Measurements from ENCODE around the gene ADAMTSL1.

ADAMTSL1 gene

GRCh38 chr9:18893491-18893890, 419.5 kb downstream of the ADAMTSL1 start:
- no peaks in the 10 kb centered on the region for H3K27me3 ChIP-seq (ENCODE audit: insufficient read depth, low read length, poor library complexity)
- TF ChIP-seq CTCF (IDR thresholded peaks at IDR 0.05; ENCODE audit: borderline replicate concordance, extremely low read depth, low read length, poor library complexity, severe bottlenecking), result no peak
- TF ChIP-seq EZH2 (IDR thresholded peaks at IDR 0.05; ENCODE audit: borderline replicate concordance, low read depth, low read length, severe bottlenecking), result no peak
- H3K9ac ChIP-seq (ENCODE audit: low read depth, low read length), result no peak overlapping the region
- peaks cover 17% of the 10 kb centered on the region for H3K9me3 ChIP-seq (ENCODE audit: insufficient read depth, low read length, severe bottlenecking)
- no peak overlapping the region for H3K4me3 ChIP-seq (ENCODE audit: low read depth in 1 of 2, low read length in 2 of 2)
- no peak overlapping the region for H3K27ac ChIP-seq (ENCODE audit: low read length)
- no peaks in the 10 kb centered on the region for H4K20me1 ChIP-seq (ENCODE audit: insufficient read depth, low read length)
- H3K36me3 ChIP-seq (ENCODE audit: insufficient read depth, low read length), result no peaks in the 10 kb centered on the region
- H3K4me1 ChIP-seq (ENCODE audit: insufficient read depth, low read length), result peaks cover 10% of the 10 kb centered on the region
- DNase-seq (no peak), ATAC-seq (ENCODE audit: insufficient read depth, low read depth) (no peak)
- no peak overlapping the region for H3K4me2 ChIP-seq (ENCODE audit: insufficient read depth, low read length)
- no peak overlapping the region for H2AFZ ChIP-seq (ENCODE audit: low read depth, low read length)
- no peaks in the 10 kb centered on the region for H3K79me2 ChIP-seq (ENCODE audit: insufficient read depth, low read length)

GRCh38 chr9:18896004-18896403, 422.1 kb downstream of the ADAMTSL1 start:
- no peak overlapping the region for H2AFZ ChIP-seq (ENCODE audit: low read depth, low read length)
- no peaks in the 10 kb centered on the region for H3K27me3 ChIP-seq (ENCODE audit: insufficient read depth, low read length, poor library complexity)
- no peaks in the 10 kb centered on the region for H3K36me3 ChIP-seq (ENCODE audit: insufficient read depth, low read length)
- H4K20me1 ChIP-seq (ENCODE audit: insufficient read depth, low read length), result no peaks in the 10 kb centered on the region
- no peak overlapping the region for H3K27ac ChIP-seq (ENCODE audit: low read length)
- no peak for ATAC-seq (ENCODE audit: insufficient read depth, low read depth)
- no peak overlapping the region for H3K9ac ChIP-seq (ENCODE audit: low read depth, low read length)
- TF ChIP-seq CTCF (IDR thresholded peaks at IDR 0.05; ENCODE audit: borderline replicate concordance, extremely low read depth, low read length, poor library complexity, severe bottlenecking) (no peak), EZH2 (IDR thresholded peaks at IDR 0.05; ENCODE audit: borderline replicate concordance, low read depth, low read length, severe bottlenecking) (no peak)
- H3K79me2 ChIP-seq (ENCODE audit: insufficient read depth, low read length), result no peaks in the 10 kb centered on the region
- H3K4me1 ChIP-seq (ENCODE audit: insufficient read depth, low read length), result peaks cover 10% of the 10 kb centered on the region
- peaks cover 17% of the 10 kb centered on the region for H3K9me3 ChIP-seq (ENCODE audit: insufficient read depth, low read length, severe bottlenecking)
- H3K4me2 ChIP-seq (ENCODE audit: insufficient read depth, low read length), result no peak overlapping the region
- DNase-seq, result no peak
- H3K4me3 ChIP-seq (ENCODE audit: low read depth in 1 of 2, low read length in 2 of 2), result no peak overlapping the region

- ATAC-seq (ENCODE audit: insufficient read depth, low read depth), result peak; percentile 92
- peaks cover 17% of the 10 kb centered on the region for H3K9me3 ChIP-seq (ENCODE audit: insufficient read depth, low read length, severe bottlenecking)
- no peaks in the 10 kb centered on the region for H3K27me3 ChIP-seq (ENCODE audit: insufficient read depth, low read length, poor library complexity)
- no peak overlapping the region for H3K4me2 ChIP-seq (ENCODE audit: insufficient read depth, low read length)
- TF ChIP-seq EZH2 (IDR thresholded peaks at IDR 0.05; ENCODE audit: borderline replicate concordance, low read depth, low read length, severe bottlenecking) (no peak), CTCF (IDR thresholded peaks at IDR 0.05; ENCODE audit: borderline replicate concordance, extremely low read depth, low read length, poor library complexity, severe bottlenecking) (no peak)
- DNase-seq, result peak; percentile 53
- no peaks in the 10 kb centered on the region for H4K20me1 ChIP-seq (ENCODE audit: insufficient read depth, low read length)
- H3K4me1 ChIP-seq (ENCODE audit: insufficient read depth, low read length), result peaks cover 10% of the 10 kb centered on the region
- no peak overlapping the region for H3K27ac ChIP-seq (ENCODE audit: low read length)
- no peak overlapping the region for H2AFZ ChIP-seq (ENCODE audit: low read depth, low read length)
- no peak overlapping the region for H3K4me3 ChIP-seq (ENCODE audit: low read depth in 1 of 2, low read length in 2 of 2)
- H3K36me3 ChIP-seq (ENCODE audit: insufficient read depth, low read length), result no peaks in the 10 kb centered on the region
- H3K79me2 ChIP-seq (ENCODE audit: insufficient read depth, low read length), result no peaks in the 10 kb centered on the region
- H3K9ac ChIP-seq (ENCODE audit: low read depth, low read length), result no peak overlapping the region
These were observed 422.7 kb downstream of the ADAMTSL1 start for GRCh38 chr9:18896531-18897179.

Data from DND-41 (cell line).